ENCODE measurements around the gene BABAM2.

The BABAM2 gene

GRCh38 chr2:28345619-28346018, 455.1 kb downstream of the BABAM2 start:
- H3K27ac ChIP-seq, result no peak overlapping the region
- no peak for DNase-seq (ENCODE audit: low read depth, low spot score)

GRCh38 chr2:28346587-28346986, 456.1 kb downstream of the BABAM2 start:
- H3K27ac ChIP-seq, result no peak overlapping the region
- DNase-seq (ENCODE audit: low read depth, low spot score), result no peak

GRCh38 chr2:28347193-28347592, 456.7 kb downstream of the BABAM2 start:
- no peak for DNase-seq (ENCODE audit: low read depth, low spot score)
- no peak overlapping the region for H3K27ac ChIP-seq

- no peak overlapping the region for H3K27ac ChIP-seq
- DNase-seq (ENCODE audit: low read depth, low spot score), result no peak
These were observed 457.1 kb downstream of the BABAM2 start for GRCh38 chr2:28347596-28347995.

DNA sequence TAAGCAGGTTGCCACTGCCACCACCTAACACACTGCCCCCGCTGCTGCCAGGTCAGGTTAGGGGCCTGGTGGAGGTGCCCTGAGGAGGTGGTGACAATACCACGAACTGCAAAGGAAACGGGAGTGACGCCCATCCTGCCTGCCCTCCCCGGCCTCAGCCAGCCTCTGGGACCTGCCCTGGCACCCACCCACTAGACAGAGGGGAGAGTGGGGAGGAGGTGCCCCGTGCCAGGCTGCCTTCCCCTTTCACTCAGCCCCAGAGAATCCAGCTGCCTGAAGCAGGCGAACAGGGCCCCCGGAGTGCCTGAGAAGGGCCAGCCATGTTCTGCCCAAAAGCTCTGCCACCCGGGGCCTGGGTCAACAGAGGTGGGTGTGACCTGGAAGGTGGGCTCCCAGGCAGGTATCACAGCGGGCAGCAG, 457.6 kb downstream of the BABAM2 start:
- H3K27ac ChIP-seq, result no peak overlapping the region
- DNase-seq (ENCODE audit: low read depth, low spot score), result no peak

- no peak for DNase-seq (ENCODE audit: low read depth, low spot score)
- no peak overlapping the region for H3K27ac ChIP-seq
These were observed 458.4 kb downstream of the BABAM2 start for GRCh38 chr2:28348921-28349320.

GRCh38 chr2:28349546-28350165, 459.1 kb downstream of the BABAM2 start:
- H3K27ac ChIP-seq, result no peak overlapping the region
- DNase-seq (ENCODE audit: low read depth, low spot score), result no peak

DNA sequence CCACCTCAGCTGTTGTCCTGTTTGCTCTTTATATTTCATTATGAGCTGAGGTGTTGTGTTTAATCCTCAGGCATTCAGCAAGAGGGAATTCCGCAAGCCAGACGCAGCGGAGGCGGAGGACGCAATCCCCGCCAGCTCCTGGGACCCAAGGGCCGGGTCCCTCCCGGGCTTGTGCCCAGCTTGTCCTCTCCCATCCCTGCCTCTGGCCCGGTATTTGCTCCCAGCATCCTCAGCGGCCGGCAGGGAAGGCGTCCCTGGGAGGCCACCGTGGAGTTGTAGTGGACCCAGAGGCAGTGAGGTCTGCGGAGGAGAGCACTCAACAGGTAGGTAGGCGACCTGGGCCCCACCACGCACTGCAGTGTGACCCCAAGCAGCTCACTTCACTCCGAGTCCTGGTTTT, 459.7 kb downstream of the BABAM2 start:
- DNase-seq (ENCODE audit: low read depth, low spot score), result no peak
- no peak overlapping the region for H3K27ac ChIP-seq

DNA sequence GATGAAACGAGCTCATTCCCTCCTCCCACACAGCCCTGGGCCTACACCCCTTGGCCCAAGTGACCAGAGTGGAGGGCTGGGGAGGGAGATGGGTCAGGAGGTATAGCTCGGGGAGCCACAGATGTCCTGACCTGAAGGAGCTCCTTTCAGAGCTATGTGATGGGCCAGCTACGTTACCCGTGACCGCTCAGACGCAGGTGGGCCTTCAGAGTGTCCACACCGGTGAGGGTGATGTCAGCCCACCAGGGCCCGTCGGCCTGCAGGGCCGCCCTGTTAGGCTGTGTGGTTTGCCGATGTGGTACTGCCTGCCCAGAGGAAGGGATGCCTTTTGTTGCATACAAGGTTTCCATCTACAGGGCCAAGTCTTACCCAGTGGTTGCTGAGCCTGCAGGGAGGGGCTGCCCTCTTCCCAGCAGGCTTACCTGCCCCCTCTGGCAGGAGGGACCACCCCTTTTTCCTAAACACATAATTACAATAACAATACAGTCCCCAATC, 460.3 kb downstream of the BABAM2 start:
- no peak overlapping the region for H3K27ac ChIP-seq
- DNase-seq (ENCODE audit: low read depth, low spot score), result no peak

DNA sequence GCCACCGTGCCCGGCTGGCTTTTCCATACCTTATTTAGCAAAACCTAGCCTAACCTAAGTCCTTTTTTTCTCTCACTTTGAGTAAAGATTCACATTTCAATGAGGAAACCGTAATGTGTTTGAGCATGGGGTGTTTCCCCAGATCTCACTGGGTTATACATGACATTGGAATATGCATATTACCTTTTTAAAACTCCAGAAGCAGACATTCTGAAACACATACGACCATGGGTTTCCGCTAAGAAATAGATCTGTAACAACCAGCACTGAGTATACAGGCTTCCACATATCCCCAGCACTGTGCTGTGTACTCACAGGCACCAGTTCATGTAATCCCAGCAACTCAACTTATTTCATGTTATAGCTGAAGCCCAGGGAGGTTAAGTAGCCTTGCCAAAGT, 461.1 kb downstream of the BABAM2 start:
- no peak for DNase-seq (ENCODE audit: low read depth, low spot score)
- H3K27ac ChIP-seq, result no peak overlapping the region

- no peak overlapping the region for H3K27ac ChIP-seq
- DNase-seq (ENCODE audit: low read depth, low spot score), result no peak
These were observed 461.6 kb downstream of the BABAM2 start for GRCh38 chr2:28352104-28352503.

DNA sequence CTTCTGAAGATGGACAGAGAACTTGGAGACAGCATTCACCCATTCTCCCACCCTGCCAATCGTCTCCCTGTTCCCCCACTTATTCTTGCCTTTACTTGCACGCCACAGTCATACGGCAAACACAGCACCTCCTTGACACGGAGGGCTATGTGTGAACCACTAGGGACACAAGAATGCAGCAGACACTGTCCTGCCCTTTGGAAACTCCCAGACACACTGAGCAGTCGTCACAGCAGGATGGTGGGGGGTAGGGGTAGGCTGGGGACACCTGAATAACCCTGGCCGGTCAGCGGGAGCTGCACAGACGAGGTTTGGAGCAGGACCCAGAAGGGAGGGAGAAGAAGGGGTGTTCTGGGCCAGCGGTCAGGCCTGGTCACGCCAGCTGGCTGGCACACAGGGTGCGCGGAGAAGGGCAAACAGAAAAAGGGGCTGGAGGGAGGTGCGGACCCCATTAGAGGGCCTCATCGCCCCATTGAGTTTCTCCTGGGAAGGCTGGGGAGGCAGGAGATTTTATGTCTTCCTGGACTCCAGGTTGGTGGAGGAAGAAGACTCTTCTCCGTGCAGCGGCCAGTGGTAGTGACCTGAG, 462.2 kb downstream of the BABAM2 start:
- H3K27ac ChIP-seq, result no peak overlapping the region
- DNase-seq (ENCODE audit: low read depth, low spot score), result no peak

GRCh38 chr2:28354920-28355520, 464.5 kb downstream of the BABAM2 start:
- DNase-seq (ENCODE audit: low read depth, low spot score), result no peak
- H3K27ac ChIP-seq, result no peak overlapping the region

GRCh38 chr2:28355521-28356094, 465.1 kb downstream of the BABAM2 start:
- no peak overlapping the region for H3K27ac ChIP-seq
- DNase-seq (ENCODE audit: low read depth, low spot score), result no peak

- DNase-seq (ENCODE audit: low read depth, low spot score), result peak; percentile 14
- H3K27ac ChIP-seq, result no peak overlapping the region
These were observed 465.8 kb downstream of the BABAM2 start for GRCh38 chr2:28356095-28356911.

GRCh38 chr2:28357055-28357454, 466.5 kb downstream of the BABAM2 start:
- no peak for DNase-seq (ENCODE audit: low read depth, low spot score)
- H3K27ac ChIP-seq, result no peak overlapping the region

DNA sequence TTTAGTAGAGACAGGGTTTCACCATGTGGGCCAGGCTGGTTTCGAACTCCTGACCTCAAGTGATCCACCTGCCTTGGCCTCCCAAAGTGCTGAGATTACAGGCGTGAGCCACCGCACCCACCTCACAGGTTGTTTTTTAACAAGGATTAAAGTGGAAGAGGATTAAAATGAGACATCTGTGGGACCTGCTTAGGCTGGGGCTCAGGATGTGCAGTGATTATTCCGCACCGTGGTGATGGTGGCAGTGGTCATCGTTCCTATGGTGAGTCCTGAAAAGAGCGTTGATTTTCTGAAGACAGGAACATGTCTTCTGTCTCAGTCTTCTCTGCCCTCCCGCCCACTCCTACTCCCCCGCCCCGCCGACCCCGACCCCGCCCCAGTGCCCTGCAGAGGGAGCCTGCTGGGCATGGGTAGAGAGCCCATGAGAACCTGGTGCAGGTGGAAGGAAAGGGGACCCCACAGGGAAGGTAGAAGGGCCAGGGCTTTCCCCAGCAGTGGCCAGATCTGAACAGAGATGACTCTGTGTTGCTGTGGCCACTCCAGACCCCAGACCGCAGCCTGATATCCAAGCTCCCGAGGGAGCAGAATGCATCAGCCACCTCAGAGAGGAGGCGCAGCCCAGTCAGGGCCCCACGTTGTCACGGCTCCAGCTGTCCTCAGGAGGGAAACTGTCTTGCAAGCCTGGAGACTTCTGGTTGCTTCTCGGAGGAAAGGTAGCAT, 467.6 kb downstream of the BABAM2 start:
- no peak for DNase-seq (ENCODE audit: low read depth, low spot score)

GRCh38 chr2:28358668-28359201, 468.2 kb downstream of the BABAM2 start:
- DNase-seq (ENCODE audit: low read depth, low spot score), result no peak
- H3K27ac ChIP-seq, result no peak overlapping the region

More for the DNA sequence above, 467.6 kb downstream of the BABAM2 start:
- H3K27ac ChIP-seq, result no peak overlapping the region

DNA sequence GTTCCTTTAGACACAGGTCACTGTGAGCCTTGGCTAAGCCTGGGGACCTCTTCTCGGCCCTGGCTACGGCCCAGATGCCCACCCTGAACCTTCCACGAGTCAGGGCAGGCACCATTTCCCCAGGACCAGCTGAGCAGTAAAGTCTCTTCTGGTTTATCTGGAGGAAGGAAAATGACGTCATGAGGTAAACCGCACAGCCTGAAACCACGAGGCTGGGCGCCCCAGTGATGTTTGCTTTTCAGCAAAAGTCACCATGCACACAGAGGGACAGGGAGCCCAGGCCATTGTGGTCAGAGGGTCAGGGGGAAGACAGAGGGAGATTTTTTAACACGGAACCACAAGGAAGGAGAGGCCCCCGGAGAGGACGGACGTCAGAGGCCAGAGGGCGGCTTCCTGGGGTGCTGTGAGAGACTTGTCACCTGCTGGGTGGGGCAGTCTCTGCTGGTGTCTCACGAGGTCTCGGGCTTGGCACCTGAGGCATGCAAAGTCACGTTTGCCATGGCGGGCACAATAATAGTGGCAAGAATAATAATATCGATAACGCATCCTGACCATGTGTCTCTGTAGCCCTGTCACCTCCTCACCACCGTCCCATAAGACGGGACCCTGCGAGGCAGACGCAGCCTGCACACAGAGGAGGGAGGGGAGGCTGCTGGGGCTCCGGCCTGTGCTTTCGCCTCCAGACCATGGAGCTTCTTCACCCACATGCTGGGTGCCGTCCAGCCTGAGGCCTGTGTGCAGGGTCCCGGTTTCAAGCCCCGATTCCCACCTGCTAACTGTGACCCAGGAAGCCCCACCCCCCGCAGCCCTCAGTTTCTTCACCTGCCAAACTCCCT, 468.9 kb downstream of the BABAM2 start:
- DNase-seq (ENCODE audit: low read depth, low spot score), result no peak
- no peak overlapping the region for H3K27ac ChIP-seq
